Caco-2 (cell line): ENCODE data around the gene CSMD2. TPM values are rescaled to one million over a fixed set of nuclear protein-coding genes. Genes with fewer than 3 reads are reported as not detected.

Experiments used
- BruUV-seq: library from RNA; stranded (reverse); fragments of 400-500 nt; replicated peaks from 2 replicates; lab custom pipeline; 2021; lab: Mats Ljungman, UMichigan
- CTCF ChIA-PET: fragments of 300-600 bp; sonication (Branson Sonifier 250); formaldehyde crosslinking; loops from one replicate; lab custom pipeline; 2022; ENCODE audit warnings: antibody characterized with exemption; lab: Charles Lee
- POLR2A ChIA-PET: fragments of 300-600 bp; sonication (Branson Sonifier 250); formaldehyde crosslinking; loops from one replicate; lab custom pipeline; 2022; ENCODE audit warnings: antibody characterized with exemption; lab: Charles Lee
- DNase-seq, 2 experiments: peaks; one replicate each; pipeline versions ENCODE4 v3.0.0 to v3.0.0-alpha.2; 2020 to 2022
- H3K27me3 ChIP-seq: replicated peaks from 2 replicates; pipeline ENCODE4 v1.6.0; 2011; ENCODE audit warnings: low read length; ENCODE audit not compliant: control insufficient read depth, insufficient read depth
- H3K36me3 ChIP-seq: 2 replicates; pipeline ENCODE4 v1.5.1; 2011; ENCODE audit warnings: low read length; ENCODE audit not compliant: control insufficient read depth, insufficient read depth
- H3K4me1 ChIP-seq: fragments of 250-450 bp; sonication (Bioruptor Pico); 2 replicates; pipeline ENCODE4 v1.5.1; 2020; ENCODE audit warnings: mild to moderate bottlenecking
- H3K4me3 ChIP-seq: 2 replicates; pipeline ENCODE4 v1.5.1; 2011; ENCODE audit warnings: low read depth, mild to moderate bottlenecking, control low read depth, low read length
- H3K9me3 ChIP-seq: fragments of 250-450 bp; sonication (Bioruptor Pico); 2 replicates; pipeline ENCODE4 v1.5.1; 2020; ENCODE audit warnings: mild to moderate bottlenecking, moderate library complexity
- H3K27ac Mint-ChIP-seq: one replicate; pipeline ENCODE4 v1.8.0; 2022; ENCODE audit warnings: mixed read lengths; ENCODE audit not compliant: unreplicated experiment
- H3K27me3 Mint-ChIP-seq: one replicate; pipeline ENCODE4 v1.8.0; 2022; ENCODE audit warnings: mixed read lengths; ENCODE audit not compliant: insufficient read depth, unreplicated experiment
- H3K36me3 Mint-ChIP-seq: one replicate; pipeline ENCODE4 v1.8.0; 2022; ENCODE audit warnings: mild to moderate bottlenecking, mixed read lengths; ENCODE audit not compliant: insufficient read depth, unreplicated experiment
- H3K4me1 Mint-ChIP-seq: one replicate; pipeline ENCODE4 v1.8.0; 2022; ENCODE audit warnings: low read depth, mixed read lengths; ENCODE audit not compliant: unreplicated experiment
- H3K4me3 Mint-ChIP-seq: one replicate; pipeline ENCODE4 v1.8.0; 2022; ENCODE audit warnings: mild to moderate bottlenecking, moderate library complexity, mixed read lengths; ENCODE audit not compliant: unreplicated experiment
- H3K9me3 Mint-ChIP-seq: one replicate; pipeline ENCODE4 v1.8.0; 2022; ENCODE audit warnings: mixed read lengths; ENCODE audit not compliant: unreplicated experiment
- intact Hi-C: fragments of 100-400 bp; cut with micrococcal nuclease; formaldehyde crosslinking; loops from one replicate; pipeline ENCODE4 v1.10.0; 2022; ENCODE audit not compliant: unreplicated experiment
- total RNA-seq: library from RNA; stranded (reverse); gene quantifications from 2 replicates; pipeline ENCODE4 v1.2.3, GENCODE V29; 2022
- TF ChIP-seq, protein P1 (sequence below), 2 experiments: fragments of 200-600 bp in 1 of 2; IDR thresholded peaks; 1 replicate in 1 of 2; 2 replicates in 1 of 2; pipeline versions ENCODE4 v1.5.1 to v1.8.0; 2011 to 2022; ENCODE audit warnings: antibody characterized with exemption in 1 of 2, control low read depth in 1 of 2, inconsistent platforms in 1 of 2, low read depth in 1 of 2, low read length in 1 of 2, mild to moderate bottlenecking in 1 of 2, moderate library complexity in 1 of 2; ENCODE audit not compliant: insufficient read depth in 1 of 2, severe bottlenecking in 1 of 2, unreplicated experiment in 1 of 2

CSMD2 gene
- total RNA-seq, 1 experiment from 2014 or later, result not detected

DNA sequence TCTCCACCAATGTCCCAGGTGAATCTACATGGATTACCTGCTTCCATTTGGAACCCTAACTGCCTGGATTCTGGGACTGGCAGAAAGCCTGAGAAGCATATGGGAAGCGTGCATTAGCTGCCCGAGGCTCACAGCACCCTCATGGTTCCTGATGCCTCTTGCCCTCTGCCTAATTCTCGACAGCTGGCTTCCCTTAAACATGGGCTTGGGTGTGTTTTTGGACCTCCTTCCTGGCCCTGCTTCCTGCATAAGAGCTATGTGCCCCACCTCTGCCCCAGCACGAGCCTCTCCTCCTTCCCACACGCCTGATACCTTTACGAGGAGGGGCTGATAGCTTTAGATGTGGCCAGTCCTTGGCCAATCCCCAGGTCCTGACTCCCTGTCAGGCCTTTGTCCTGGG is 453.5 kb downstream of the CSMD2 start:
- H3K4me1 ChIP-seq, result no peaks in the 10 kb centered on the region
- Mint-ChIP-seq H3K36me3 (no peaks in the 10 kb centered on the region), H3K27me3 (peaks cover 14% of the 10 kb centered on the region), H3K4me1 (no peaks in the 10 kb centered on the region), H3K4me3 (no peak overlapping the region), H3K27ac (no peak overlapping the region), H3K9me3 (no peaks in the 10 kb centered on the region)
- H3K36me3 ChIP-seq, result no peaks in the 10 kb centered on the region
- DNase-seq, result no peak
- H3K4me3 ChIP-seq, result no peak overlapping the region
- TF ChIP-seq, protein P1, sequence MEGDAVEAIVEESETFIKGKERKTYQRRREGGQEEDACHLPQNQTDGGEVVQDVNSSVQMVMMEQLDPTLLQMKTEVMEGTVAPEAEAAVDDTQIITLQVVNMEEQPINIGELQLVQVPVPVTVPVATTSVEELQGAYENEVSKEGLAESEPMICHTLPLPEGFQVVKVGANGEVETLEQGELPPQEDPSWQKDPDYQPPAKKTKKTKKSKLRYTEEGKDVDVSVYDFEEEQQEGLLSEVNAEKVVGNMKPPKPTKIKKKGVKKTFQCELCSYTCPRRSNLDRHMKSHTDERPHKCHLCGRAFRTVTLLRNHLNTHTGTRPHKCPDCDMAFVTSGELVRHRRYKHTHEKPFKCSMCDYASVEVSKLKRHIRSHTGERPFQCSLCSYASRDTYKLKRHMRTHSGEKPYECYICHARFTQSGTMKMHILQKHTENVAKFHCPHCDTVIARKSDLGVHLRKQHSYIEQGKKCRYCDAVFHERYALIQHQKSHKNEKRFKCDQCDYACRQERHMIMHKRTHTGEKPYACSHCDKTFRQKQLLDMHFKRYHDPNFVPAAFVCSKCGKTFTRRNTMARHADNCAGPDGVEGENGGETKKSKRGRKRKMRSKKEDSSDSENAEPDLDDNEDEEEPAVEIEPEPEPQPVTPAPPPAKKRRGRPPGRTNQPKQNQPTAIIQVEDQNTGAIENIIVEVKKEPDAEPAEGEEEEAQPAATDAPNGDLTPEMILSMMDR (IDR thresholded peaks at IDR 0.05; ENCODE audit: insufficient read depth in 1 of 2, low read depth in 1 of 2, low read length in 1 of 2, severe bottlenecking in 1 of 2, unreplicated experiment in 1 of 2), result no peak
- no TSS peak for BruUV-seq
- intact Hi-C loops, result no loop called here
- H3K27me3 ChIP-seq, result no peaks in the 10 kb centered on the region
- CTCF ChIA-PET, result no interaction called here
- POLR2A ChIA-PET, result no interaction called here
- H3K9me3 ChIP-seq, result no peaks in the 10 kb centered on the region

- intact Hi-C loops, result no loop called here
- TF ChIP-seq, protein P1 (IDR thresholded peaks at IDR 0.05; ENCODE audit: insufficient read depth in 1 of 2, low read depth in 1 of 2, low read length in 1 of 2, severe bottlenecking in 1 of 2, unreplicated experiment in 1 of 2), result no peak
- H3K36me3 Mint-ChIP-seq, result no peaks in the 10 kb centered on the region
- no peaks in the 10 kb centered on the region for H3K9me3 Mint-ChIP-seq
- POLR2A ChIA-PET, result no interaction called here
- no peak overlapping the region for H3K4me3 Mint-ChIP-seq
- Histone ChIP-seq H3K9me3 (no peaks in the 10 kb centered on the region), H3K27me3 (no peaks in the 10 kb centered on the region), H3K4me1 (no peaks in the 10 kb centered on the region), H3K36me3 (no peaks in the 10 kb centered on the region), H3K4me3 (no peak overlapping the region)
- DNase-seq, result no peak
- H3K27ac Mint-ChIP-seq, result no peak overlapping the region
- no TSS peak for BruUV-seq
- H3K4me1 Mint-ChIP-seq, result no peaks in the 10 kb centered on the region
- CTCF ChIA-PET, result no interaction called here
- H3K27me3 Mint-ChIP-seq, result peaks cover 18% of the 10 kb centered on the region
Observed at GRCh38 chr1:33710967-33711366, 454.1 kb downstream of the CSMD2 start.

GRCh38 chr1:33709783-33710718 is 455.0 kb downstream of the CSMD2 start:
- H3K4me1 ChIP-seq, result no peaks in the 10 kb centered on the region
- H3K36me3 Mint-ChIP-seq, result no peaks in the 10 kb centered on the region
- H3K27ac Mint-ChIP-seq, result no peak overlapping the region
- POLR2A ChIA-PET, result no interaction called here
- CTCF ChIA-PET, result no interaction called here
- no TSS peak for BruUV-seq
- H3K27me3 ChIP-seq, result no peaks in the 10 kb centered on the region
- H3K4me1 Mint-ChIP-seq, result no peaks in the 10 kb centered on the region
- peaks cover 21% of the 10 kb centered on the region for H3K27me3 Mint-ChIP-seq
- no peak overlapping the region for H3K4me3 Mint-ChIP-seq
- TF ChIP-seq, protein P1 (IDR thresholded peaks at IDR 0.05; ENCODE audit: insufficient read depth in 1 of 2, low read depth in 1 of 2, low read length in 1 of 2, severe bottlenecking in 1 of 2, unreplicated experiment in 1 of 2), result no peak
- H3K9me3 ChIP-seq, result no peaks in the 10 kb centered on the region
- H3K9me3 Mint-ChIP-seq, result no peaks in the 10 kb centered on the region
- no peaks in the 10 kb centered on the region for H3K36me3 ChIP-seq
- intact Hi-C loops, result no loop called here
- no peak overlapping the region for H3K4me3 ChIP-seq
- DNase-seq, result no peak
